ENCODE results near the gene WNK2. TPM values are rescaled to one million over a fixed set of nuclear protein-coding genes. Genes with fewer than 3 reads are reported as not detected.

Gene WNK2
- total RNA-seq, 2 experiments from 2014 or later: 0.05 TPM; not detected in 1

- H3K36me3 Mint-ChIP-seq (ENCODE audit: low read depth): no peaks in the 10 kb centered on the region
- no peak overlapping the region for H3K27ac Mint-ChIP-seq
- no peaks in the 10 kb centered on the region for H3K9me3 Mint-ChIP-seq
- DNase-seq: no peak
- H3K27me3 Mint-ChIP-seq: peaks cover 6% of the 10 kb centered on the region
- no peak overlapping the region for H3K4me3 Mint-ChIP-seq
- peaks cover 5% of the 10 kb centered on the region for H3K4me1 Mint-ChIP-seq
- ChIA-PET CTCF (interaction anchor here (0.7 kb wide), 1 partner anchor 12 kb away, joined by 4 read pairs; no protein-coding TSS in a partner anchor), POLR2A (no interaction called here)
Observed at GRCh38 chr9:93290495-93291434, 106.8 kb downstream of the WNK2 start.

DNA sequence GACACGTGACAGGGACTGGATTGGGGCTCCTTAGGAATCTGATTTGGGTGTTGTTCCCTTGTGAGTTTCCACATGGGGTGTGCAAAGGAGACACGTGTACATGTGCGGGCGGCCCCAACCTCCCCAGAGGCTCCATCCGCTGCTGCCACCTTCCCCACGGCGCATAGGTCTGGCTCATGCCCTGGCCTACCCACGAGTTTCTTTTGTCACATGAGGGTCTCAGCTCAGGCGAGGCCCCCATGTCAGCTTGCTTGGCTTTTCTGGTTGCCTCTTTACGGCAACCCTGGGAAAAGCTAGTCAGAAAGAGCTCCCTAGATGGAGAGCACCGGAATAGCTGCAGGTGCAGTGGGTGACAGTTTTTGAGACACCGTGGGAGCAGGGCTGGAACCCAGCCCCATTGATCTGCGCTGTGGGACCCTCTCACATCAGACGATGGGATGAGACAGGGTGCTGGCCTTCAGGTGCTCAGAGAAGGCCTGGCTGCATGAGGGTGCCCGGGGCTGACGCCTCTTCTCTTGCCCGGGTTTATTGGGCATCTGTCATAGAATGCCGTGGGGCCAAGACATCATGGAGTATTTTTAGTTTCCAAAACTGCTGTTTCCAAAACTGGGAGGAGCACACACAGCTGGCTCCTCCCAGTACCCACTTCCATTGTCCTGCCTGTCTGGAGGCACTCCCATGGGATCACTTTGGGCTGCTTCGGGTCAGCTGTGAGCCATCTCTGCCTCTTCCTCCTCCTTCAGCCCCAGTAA, 107.8 kb downstream of the WNK2 start:
- Mint-ChIP-seq H3K9me3 (no peaks in the 10 kb centered on the region), H3K27me3 (peaks cover 2% of the 10 kb centered on the region), H3K4me1 (peaks cover 5% of the 10 kb centered on the region)

GRCh38 chr9:93292288-93292615, 108.3 kb downstream of the WNK2 start:
- H3K4me1 Mint-ChIP-seq: peaks cover 7% of the 10 kb centered on the region
- no peak for DNase-seq
- H3K36me3 Mint-ChIP-seq (ENCODE audit: low read depth): no peaks in the 10 kb centered on the region
- no peak overlapping the region for H3K27ac Mint-ChIP-seq
- no peaks in the 10 kb centered on the region for H3K9me3 Mint-ChIP-seq
- H3K27me3 Mint-ChIP-seq: peaks cover 1% of the 10 kb centered on the region
- ChIA-PET POLR2A (no interaction called here), CTCF (no interaction called here)
- no peak overlapping the region for H3K4me3 Mint-ChIP-seq

More for the DNA sequence above, 107.8 kb downstream of the WNK2 start:
- Mint-ChIP-seq H3K4me3 (no peak overlapping the region), H3K36me3 (ENCODE audit: low read depth) (no peaks in the 10 kb centered on the region), H3K27ac (no peak overlapping the region)
- no peak for DNase-seq
- CTCF ChIA-PET: interaction anchor here (0.7 kb wide), 1 partner anchor 11 kb away, joined by 4 read pairs; no protein-coding TSS in a partner anchor
- POLR2A ChIA-PET: no interaction called here

GRCh38 chr9:93292664-93293328, 108.9 kb downstream of the WNK2 start:
- ChIA-PET POLR2A (no interaction called here), CTCF (no interaction called here)
- Mint-ChIP-seq H3K9me3 (no peaks in the 10 kb centered on the region), H3K4me1 (peaks cover 7% of the 10 kb centered on the region), H3K4me3 (no peak overlapping the region), H3K27me3 (no peaks in the 10 kb centered on the region), H3K36me3 (ENCODE audit: low read depth) (no peaks in the 10 kb centered on the region), H3K27ac (no peak overlapping the region)
- no peak for DNase-seq

- POLR2A ChIA-PET: no interaction called here
- Mint-ChIP-seq H3K36me3 (ENCODE audit: low read depth) (no peaks in the 10 kb centered on the region), H3K27me3 (no peaks in the 10 kb centered on the region), H3K9me3 (no peaks in the 10 kb centered on the region), H3K27ac (no peak overlapping the region), H3K4me3 (no peak overlapping the region), H3K4me1 (peaks cover 7% of the 10 kb centered on the region)
- no peak for DNase-seq
- CTCF ChIA-PET: no interaction called here
Observed at GRCh38 chr9:93294011-93294410, 110.1 kb downstream of the WNK2 start.

DNA sequence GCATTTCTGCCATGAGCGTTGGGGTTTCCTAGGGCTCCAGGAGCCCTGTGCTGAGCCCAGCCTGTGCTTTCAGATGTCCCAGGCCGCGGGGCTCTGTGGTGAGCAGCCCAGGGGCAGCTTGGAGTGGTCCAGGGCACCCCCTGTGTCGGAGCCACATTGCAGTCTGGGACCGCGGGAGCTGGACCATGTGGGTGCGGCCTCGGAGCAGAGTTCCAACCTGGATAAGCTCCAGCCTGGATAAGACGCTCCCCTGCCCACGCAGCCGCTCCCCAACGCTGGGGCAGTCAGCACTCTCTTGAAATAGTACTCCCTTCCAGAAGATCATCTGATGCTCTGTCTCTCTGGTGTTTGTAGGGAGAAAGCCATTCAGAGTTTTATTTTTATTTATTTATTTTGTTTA, 111.1 kb downstream of the WNK2 start:
- no peaks in the 10 kb centered on the region for H3K9me3 Mint-ChIP-seq
- H3K27ac Mint-ChIP-seq: no peak overlapping the region
- ChIA-PET POLR2A (no interaction called here), CTCF (no interaction called here)
- H3K4me3 Mint-ChIP-seq: no peak overlapping the region
- H3K4me1 Mint-ChIP-seq: peaks cover 7% of the 10 kb centered on the region
- no peaks in the 10 kb centered on the region for H3K27me3 Mint-ChIP-seq
- DNase-seq: no peak
- no peaks in the 10 kb centered on the region for H3K36me3 Mint-ChIP-seq (ENCODE audit: low read depth)

DNA sequence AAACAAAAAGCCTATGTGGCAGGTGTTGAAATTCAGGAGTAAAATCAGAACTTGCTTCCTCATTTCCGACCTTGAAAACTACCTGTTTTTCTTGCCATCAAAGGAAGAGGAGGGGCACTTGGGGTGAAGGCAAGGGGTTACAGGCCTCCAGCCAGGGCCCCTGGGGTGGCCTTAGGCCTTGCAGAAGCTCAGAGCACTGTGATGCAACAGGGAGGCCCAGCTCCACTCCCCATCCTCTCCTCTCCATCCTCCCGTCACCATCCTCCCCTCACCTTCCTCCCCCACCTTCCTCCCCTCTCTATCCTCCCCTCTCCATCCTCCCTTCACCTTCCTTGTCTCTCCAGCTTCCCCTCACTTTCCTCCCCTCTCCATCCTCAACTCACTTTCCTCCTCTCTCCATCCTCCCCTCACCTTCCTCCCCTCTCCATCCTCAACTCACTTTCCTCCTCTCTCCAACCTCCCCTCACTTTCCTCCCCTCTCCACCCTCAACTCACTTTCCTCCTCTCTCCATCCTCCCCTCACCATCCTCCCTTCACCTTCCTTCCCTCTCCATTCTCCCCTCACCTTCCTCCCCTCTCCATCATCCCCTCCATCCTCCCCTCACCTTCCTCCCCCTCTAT, 111.6 kb downstream of the WNK2 start:
- CTCF ChIA-PET: no interaction called here
- Mint-ChIP-seq H3K4me1 (peaks cover 7% of the 10 kb centered on the region), H3K4me3 (no peak overlapping the region), H3K36me3 (ENCODE audit: low read depth) (no peaks in the 10 kb centered on the region), H3K27ac (no peak overlapping the region), H3K9me3 (no peaks in the 10 kb centered on the region), H3K27me3 (no peaks in the 10 kb centered on the region)
- POLR2A ChIA-PET: no interaction called here
- no peak for DNase-seq

DNA sequence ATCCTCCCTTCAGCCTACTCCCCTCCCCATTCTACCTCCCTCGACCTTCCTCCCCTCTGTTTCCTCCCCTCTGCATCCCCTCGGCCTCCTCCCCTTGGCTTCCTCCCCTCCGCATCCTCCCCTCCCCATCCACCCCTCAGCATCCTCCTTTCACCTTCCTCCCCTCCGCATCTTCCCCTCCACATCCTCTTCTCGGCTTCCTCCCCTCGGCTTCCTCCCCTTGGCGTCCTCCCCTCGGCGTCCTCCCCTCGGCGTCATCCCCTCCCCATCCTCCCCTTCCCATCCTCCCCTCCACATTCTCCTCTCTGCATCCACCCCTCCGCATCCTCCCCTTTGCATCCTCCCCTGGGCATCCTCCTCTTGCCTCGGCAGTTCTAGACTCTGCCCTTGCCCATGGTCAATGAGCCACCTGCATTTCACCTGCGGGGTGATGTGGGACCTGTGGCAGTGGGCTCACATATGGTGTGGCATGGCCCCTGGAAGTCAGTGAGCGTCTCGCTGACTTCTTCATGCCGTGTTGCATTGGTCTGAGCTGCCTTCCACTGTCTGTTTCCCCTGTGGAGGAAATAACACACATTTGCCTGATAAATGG, 113.0 kb downstream of the WNK2 start:
- Mint-ChIP-seq H3K27ac (no peak overlapping the region), H3K36me3 (ENCODE audit: low read depth) (no peaks in the 10 kb centered on the region)

DNA sequence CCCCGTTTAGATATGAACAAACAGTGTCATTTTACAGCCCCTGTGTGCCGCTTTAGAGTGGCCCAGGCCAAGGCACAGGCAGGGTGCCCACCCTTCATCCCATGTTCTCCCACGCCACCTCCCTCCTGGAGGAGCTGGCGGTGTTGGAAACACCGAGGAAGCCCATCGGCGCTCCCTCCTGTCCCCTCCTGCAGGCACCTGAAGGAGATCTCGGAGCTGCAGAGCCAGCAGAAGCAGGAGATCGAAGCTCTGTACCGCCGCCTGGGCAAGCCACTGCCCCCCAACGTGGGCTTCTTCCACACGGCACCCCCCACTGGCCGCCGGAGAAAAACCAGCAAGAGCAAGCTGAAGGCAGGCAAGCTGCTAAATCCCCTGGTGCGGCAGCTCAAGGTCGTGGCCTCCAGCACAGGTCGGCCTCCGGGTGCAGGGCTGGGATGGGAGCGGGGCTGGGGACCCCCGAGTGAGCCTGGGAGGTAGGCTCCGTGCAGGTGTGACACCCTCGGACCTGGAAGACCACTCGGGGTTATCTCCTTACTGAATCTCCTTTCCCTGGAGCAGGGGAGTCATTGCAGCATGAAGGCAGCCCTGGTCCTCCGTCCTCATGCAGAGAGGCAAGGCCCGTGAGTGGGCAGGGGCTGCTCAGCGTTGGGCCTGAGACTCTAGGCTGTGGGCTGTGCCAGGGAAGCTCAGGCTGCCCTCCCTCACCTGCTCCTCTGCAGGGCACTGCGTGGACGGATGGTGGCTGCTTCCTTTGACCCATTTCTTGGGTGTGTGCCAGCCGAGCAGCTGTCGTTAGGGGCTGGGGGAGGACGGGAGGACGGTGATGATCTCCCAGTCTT, 113.9 kb downstream of the WNK2 start:
- no peak for DNase-seq
- ChIA-PET POLR2A (no interaction called here), CTCF (no interaction called here)
- H3K36me3 Mint-ChIP-seq (ENCODE audit: low read depth): no peaks in the 10 kb centered on the region
- no peak overlapping the region for H3K27ac Mint-ChIP-seq
- H3K9me3 Mint-ChIP-seq: no peaks in the 10 kb centered on the region
- H3K27me3 Mint-ChIP-seq: peaks cover 2% of the 10 kb centered on the region
- peaks cover 16% of the 10 kb centered on the region for H3K4me1 Mint-ChIP-seq
- no peak overlapping the region for H3K4me3 Mint-ChIP-seq

More for the DNA sequence above, 113.0 kb downstream of the WNK2 start:
- ChIA-PET POLR2A (no interaction called here), CTCF (no interaction called here)
- Mint-ChIP-seq H3K27me3 (peaks cover 2% of the 10 kb centered on the region), H3K4me3 (no peak overlapping the region), H3K4me1 (peaks cover 9% of the 10 kb centered on the region), H3K9me3 (no peaks in the 10 kb centered on the region)
- no peak for DNase-seq

DNA sequence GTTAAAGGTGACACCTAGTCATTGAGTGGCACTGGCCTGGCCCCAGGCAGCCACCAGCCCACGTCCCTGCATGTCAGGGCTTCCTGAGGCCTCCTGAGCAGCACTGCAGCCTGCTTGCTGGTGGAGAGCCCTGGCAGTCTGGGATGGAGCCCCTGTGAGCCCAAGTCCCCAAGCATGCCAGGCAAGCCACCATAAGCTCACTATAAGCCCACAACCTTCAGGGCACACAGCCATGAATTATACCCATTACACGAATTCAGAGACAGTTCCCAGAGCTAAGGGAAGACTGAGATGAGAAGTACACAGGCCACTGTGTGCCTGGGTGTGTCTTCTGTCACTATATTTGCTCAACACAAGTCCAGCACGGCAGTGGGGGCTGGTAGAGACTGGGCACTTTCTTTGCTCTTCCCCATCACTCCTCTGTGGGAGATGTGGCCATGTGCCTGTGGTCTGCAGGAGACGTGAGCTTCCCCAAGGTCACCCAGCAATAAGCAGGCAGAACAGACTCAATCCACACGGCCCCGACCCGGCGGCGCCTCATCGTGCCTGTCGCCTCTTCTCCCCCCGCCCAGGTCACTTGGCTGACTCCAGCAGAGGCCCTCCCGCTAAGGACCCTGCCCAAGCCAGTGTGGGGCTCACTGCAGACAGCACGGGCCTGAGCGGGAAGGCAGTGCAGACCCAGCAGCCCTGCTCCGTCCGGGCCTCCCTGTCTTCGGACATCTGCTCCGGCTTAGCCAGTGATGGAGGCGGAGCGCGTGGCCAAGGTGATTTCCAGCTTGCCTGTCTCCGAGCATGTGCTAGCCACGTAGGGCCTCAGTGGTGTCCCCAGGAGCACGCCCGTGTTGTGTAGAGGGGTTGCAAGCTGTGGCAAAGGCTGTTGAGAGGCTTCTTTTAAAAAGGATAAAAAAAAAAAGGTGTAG, 114.8 kb downstream of the WNK2 start:
- H3K4me3 Mint-ChIP-seq: no peak overlapping the region

DNA sequence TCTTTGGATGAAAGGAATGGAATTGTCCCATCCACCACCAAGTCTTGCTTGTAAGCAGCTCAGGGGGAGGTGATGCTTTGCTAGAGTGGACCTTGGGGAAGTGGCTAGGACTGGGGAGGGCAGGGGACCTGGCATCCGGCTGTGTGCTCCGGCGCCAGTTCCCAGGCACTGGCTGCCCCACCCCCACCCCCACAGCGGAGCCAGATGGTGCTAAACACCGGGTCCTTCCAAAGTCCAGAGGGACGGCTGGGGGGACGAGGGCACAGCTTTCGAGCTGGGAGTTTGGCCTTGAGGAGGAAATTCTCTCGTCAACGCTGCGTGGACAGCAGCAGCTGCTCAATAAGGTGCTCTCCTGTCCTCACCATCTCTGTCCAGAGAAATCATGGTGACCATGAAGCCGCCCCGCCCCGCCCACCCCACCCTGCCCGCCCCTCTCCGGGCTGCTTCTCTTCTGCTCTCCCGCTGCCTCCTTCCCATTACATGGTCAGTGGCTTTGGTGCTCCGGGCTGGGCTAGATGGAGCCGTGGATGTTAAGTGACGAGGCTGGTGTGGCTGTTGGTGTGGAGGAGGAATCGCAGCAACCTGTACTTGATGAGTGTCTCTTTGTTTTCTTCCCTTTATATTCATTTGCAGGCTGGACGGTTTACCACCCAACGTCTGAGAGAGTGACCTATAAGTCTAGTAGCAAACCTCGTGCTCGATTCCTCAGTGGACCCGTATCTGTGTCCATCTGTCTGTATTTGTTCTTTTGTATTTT, 115.7 kb downstream of the WNK2 start:
- CTCF ChIA-PET: no interaction called here
- H3K36me3 Mint-ChIP-seq (ENCODE audit: low read depth): no peaks in the 10 kb centered on the region
- no peak for DNase-seq
- POLR2A ChIA-PET: no interaction called here
- no peak overlapping the region for H3K27ac Mint-ChIP-seq
- H3K4me1 Mint-ChIP-seq: peaks cover 11% of the 10 kb centered on the region
- H3K9me3 Mint-ChIP-seq: no peaks in the 10 kb centered on the region
- H3K27me3 Mint-ChIP-seq: peaks cover 2% of the 10 kb centered on the region
- no peak overlapping the region for H3K4me3 Mint-ChIP-seq

More for the DNA sequence above, 114.8 kb downstream of the WNK2 start:
- H3K4me1 Mint-ChIP-seq: peaks cover 16% of the 10 kb centered on the region
- no peaks in the 10 kb centered on the region for H3K9me3 Mint-ChIP-seq
- DNase-seq: no peak
- H3K27ac Mint-ChIP-seq: no peak overlapping the region
- H3K36me3 Mint-ChIP-seq (ENCODE audit: low read depth): no peaks in the 10 kb centered on the region
- POLR2A ChIA-PET: no interaction called here
- H3K27me3 Mint-ChIP-seq: peaks cover 2% of the 10 kb centered on the region
- CTCF ChIA-PET: no interaction called here

All from activated CD4-positive, alpha-beta memory T cell treated with anti-CD3 and anti-CD28 coated beads, Interleukin-2, amount 10 ng/mL, durations not matched to agents 7 days and 5 days (primary cell).